ENCODE data around the gene GLYATL2. TPM values are rescaled to one million over a fixed set of nuclear protein-coding genes. Genes with fewer than 3 reads are reported as not detected.

The GLYATL2 gene
- total and polyA plus RNA-seq, 2 of the 13 experiments (the other 11 are each of a cell fraction or from before 2014, with no cell fraction given): not detected

DNA sequence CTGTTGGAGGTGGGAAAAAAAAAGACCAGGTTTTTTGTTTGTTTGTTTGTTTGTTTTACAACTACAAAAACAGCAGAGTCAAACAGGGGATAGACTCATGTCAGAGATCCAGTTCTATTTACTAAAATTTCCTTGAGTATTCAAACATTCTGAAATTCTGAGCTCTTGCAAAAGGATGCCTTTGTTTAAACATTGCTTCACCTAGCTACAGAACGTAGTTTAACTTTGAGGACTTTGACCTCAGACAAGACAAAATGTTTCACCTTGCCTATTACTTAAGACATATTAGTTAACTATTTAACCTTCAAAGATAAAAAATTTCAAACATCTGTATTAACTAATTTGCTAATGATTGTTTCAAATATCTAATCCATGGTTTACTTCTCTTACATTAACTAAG lies 36.1 kb upstream of the GLYATL2 start:
- H3K9ac ChIP-seq (ENCODE audit: insufficient read depth, low read depth, low read length): no peak overlapping the region
- no peaks in the 10 kb centered on the region for H4K20me1 ChIP-seq (ENCODE audit: insufficient read depth, low read length)
- in situ Hi-C loops (cut with HindIII; ENCODE audit: extremely low pct_ligation_motif_present, low pct_unique_long_range_greater_than_20kb) (no loop called here), intact Hi-C loops (cut with micrococcal nuclease; ENCODE audit: unreplicated experiment) (no loop called here)
- ChIA-PET POLR2A (no interaction called here), CTCF (ENCODE audit: low intra/inter-chr PET ratio, low total read pairs) (no interaction called here)
- H3K27me3 ChIP-seq (ENCODE audit: control insufficient read depth in 1 of 2, insufficient read depth in 2 of 2, low read length in 2 of 2): no peaks in the 10 kb centered on the region
- H3K36me3 ChIP-seq (replicated peaks in 1 of 2; ENCODE audit: control insufficient read depth in 1 of 2, insufficient read depth in 2 of 2, low read length in 2 of 2): no peaks in the 10 kb centered on the region
- no peak overlapping the region for H3K4me3 ChIP-seq (replicated peaks in 1 of 3; ENCODE audit: insufficient read depth in 1 of 3, low read depth in 2 of 3, low read length in 3 of 3)
- 0% methylated on average over 1 of the region's 1 CpG for WGBS (ENCODE audit: low lambda C conversion rate)
- peak; percentile 85 for DNase-seq (ENCODE audit: low spot score)
- H3K79me2 ChIP-seq (ENCODE audit: insufficient read depth, low read length): no peaks in the 10 kb centered on the region
- no peak overlapping the region for H2AFZ ChIP-seq (ENCODE audit: low read length)
- H3K4me1 ChIP-seq (ENCODE audit: insufficient read depth, low read length): peaks cover 18% of the 10 kb centered on the region
- ATAC-seq: peak; percentile 81
- no TSS peak for BruUV-seq (replicated peaks)
- no peak overlapping the region for H3K4me2 ChIP-seq (ENCODE audit: low read depth, low read length)
- H3K9me3 ChIP-seq (ENCODE audit: low read length): no peaks in the 10 kb centered on the region
- peak; percentile 90 for FAIRE-seq
- no peak overlapping the region for H3K27ac ChIP-seq (ENCODE audit: extremely low read length, insufficient read depth, low read length)
- TF ChIP-seq SP4 (CRISPR knock-in tag; IDR thresholded peaks at IDR 0.05): no peak
- peak; percentile 78 for TF ChIP-seq ZNF652 (CRISPR knock-in tag; IDR thresholded peaks at IDR 0.05; ENCODE audit: borderline replicate concordance, low read depth)
- TF ChIP-seq NCOA2 (CRISPR knock-in tag; IDR thresholded peaks at IDR 0.05): peak; percentile 80
- TF ChIP-seq SIX1 (CRISPR knock-in tag; IDR thresholded peaks at IDR 0.05; ENCODE audit: borderline replicate concordance): peak; percentile 22; the same call in 1 of the 2 replicates
- no peak for TF ChIP-seq ZFYVE20 (CRISPR knock-in tag; IDR thresholded peaks at IDR 0.05; ENCODE audit: borderline replicate concordance, low read depth)
- TF ChIP-seq SRSF1 (optimal IDR thresholded peaks at IDR 0.05; ENCODE audit: low read depth, low read length): no peak
- no peak for TF ChIP-seq ZNF577 (CRISPR knock-in tag; IDR thresholded peaks at IDR 0.05; ENCODE audit: borderline replicate concordance, low read depth)
- TF ChIP-seq TOE1 (CRISPR knock-in tag; IDR thresholded peaks at IDR 0.05): no peak
- TF ChIP-seq, protein P1, sequence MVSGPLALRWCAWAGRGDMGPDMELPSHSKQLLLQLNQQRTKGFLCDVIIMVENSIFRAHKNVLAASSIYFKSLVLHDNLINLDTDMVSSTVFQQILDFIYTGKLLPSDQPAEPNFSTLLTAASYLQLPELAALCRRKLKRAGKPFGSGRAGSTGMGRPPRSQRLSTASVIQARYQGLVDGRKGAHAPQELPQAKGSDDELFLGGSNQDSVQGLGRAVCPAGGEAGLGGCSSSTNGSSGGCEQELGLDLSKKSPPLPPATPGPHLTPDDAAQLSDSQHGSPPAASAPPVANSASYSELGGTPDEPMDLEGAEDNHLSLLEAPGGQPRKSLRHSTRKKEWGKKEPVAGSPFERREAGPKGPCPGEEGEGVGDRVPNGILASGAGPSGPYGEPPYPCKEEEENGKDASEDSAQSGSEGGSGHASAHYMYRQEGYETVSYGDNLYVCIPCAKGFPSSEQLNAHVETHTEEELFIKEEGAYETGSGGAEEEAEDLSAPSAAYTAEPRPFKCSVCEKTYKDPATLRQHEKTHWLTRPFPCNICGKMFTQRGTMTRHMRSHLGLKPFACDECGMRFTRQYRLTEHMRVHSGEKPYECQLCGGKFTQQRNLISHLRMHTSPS (CRISPR knock-in tag; IDR thresholded peaks at IDR 0.05; ENCODE audit: low read depth): no peak
- TF ChIP-seq ZNF749 (CRISPR knock-in tag; IDR thresholded peaks at IDR 0.05; ENCODE audit: borderline replicate concordance): no peak
- peak; percentile 49; the same call in 1 of the 2 replicates for TF ChIP-seq CREM (IDR thresholded peaks at IDR 0.05)
- TF ChIP-seq CREM (CRISPR knock-in tag; IDR thresholded peaks at IDR 0.05): no peak
- no peak for TF ChIP-seq SSRP1 (CRISPR knock-in tag; IDR thresholded peaks at IDR 0.05)
- TF ChIP-seq, protein P2, sequence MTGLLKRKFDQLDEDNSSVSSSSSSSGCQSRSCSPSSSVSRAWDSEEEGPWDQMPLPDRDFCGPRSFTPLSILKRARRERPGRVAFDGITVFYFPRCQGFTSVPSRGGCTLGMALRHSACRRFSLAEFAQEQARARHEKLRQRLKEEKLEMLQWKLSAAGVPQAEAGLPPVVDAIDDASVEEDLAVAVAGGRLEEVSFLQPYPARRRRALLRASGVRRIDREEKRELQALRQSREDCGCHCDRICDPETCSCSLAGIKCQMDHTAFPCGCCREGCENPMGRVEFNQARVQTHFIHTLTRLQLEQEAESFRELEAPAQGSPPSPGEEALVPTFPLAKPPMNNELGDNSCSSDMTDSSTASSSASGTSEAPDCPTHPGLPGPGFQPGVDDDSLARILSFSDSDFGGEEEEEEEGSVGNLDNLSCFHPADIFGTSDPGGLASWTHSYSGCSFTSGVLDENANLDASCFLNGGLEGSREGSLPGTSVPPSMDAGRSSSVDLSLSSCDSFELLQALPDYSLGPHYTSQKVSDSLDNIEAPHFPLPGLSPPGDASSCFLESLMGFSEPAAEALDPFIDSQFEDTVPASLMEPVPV (CRISPR knock-in tag; IDR thresholded peaks at IDR 0.05): no peak
- peak; percentile 87; the same call in 1 of the 2 replicates for TF ChIP-seq NCOR1 (IDR thresholded peaks at IDR 0.05; ENCODE audit: borderline replicate concordance, low read length)
- no peak for TF ChIP-seq HMG20B (CRISPR knock-in tag; conservative IDR thresholded peaks at IDR 0.05)
- no peak for TF ChIP-seq MAFF (IDR thresholded peaks at IDR 0.05; ENCODE audit: low read depth, low read length)
- TF ChIP-seq DNMT3B (CRISPR knock-in tag; conservative IDR thresholded peaks at IDR 0.05): no peak
- TF ChIP-seq, protein P3, sequence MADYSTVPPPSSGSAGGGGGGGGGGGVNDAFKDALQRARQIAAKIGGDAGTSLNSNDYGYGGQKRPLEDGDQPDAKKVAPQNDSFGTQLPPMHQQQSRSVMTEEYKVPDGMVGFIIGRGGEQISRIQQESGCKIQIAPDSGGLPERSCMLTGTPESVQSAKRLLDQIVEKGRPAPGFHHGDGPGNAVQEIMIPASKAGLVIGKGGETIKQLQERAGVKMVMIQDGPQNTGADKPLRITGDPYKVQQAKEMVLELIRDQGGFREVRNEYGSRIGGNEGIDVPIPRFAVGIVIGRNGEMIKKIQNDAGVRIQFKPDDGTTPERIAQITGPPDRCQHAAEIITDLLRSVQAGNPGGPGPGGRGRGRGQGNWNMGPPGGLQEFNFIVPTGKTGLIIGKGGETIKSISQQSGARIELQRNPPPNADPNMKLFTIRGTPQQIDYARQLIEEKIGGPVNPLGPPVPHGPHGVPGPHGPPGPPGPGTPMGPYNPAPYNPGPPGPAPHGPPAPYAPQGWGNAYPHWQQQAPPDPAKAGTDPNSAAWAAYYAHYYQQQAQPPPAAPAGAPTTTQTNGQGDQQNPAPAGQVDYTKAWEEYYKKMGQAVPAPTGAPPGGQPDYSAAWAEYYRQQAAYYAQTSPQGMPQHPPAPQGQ (CRISPR knock-in tag; IDR thresholded peaks at IDR 0.05; ENCODE audit: borderline replicate concordance): no peak
- TF ChIP-seq ZNF558 (CRISPR knock-in tag; IDR thresholded peaks at IDR 0.05; ENCODE audit: borderline replicate concordance): no peak
- no peak for TF ChIP-seq ZNF232 (CRISPR knock-in tag; IDR thresholded peaks at IDR 0.05; ENCODE audit: borderline replicate concordance)
- TF ChIP-seq KDM5B (CRISPR knock-in tag; IDR thresholded peaks at IDR 0.05; ENCODE audit: borderline replicate concordance): no peak
- peak; percentile 51 for TF ChIP-seq RARA (CRISPR knock-in tag; IDR thresholded peaks at IDR 0.05)
